LNCaP clone FGC (cell line): ENCODE results near the gene SLC12A3.

Source experiments
- DNase-seq: peaks from one replicate; pipeline ENCODE4 v3.0.0-alpha.2; 2011; ENCODE audit warnings: low read depth
- H3K4me3 ChIP-seq: 2 replicates; pipeline ENCODE4 v1.5.1; 2011; ENCODE audit warnings: mild to moderate bottlenecking, low read depth, low read length, control low read depth
- CTCF ChIP-seq: IDR thresholded peaks from 2 replicates; pipeline ENCODE4 v1.5.1; 2012; ENCODE audit warnings: mild to moderate bottlenecking; ENCODE audit not compliant: control insufficient read depth, insufficient read depth; ENCODE audit errors: extremely low read depth

SLC12A3 gene

DNA sequence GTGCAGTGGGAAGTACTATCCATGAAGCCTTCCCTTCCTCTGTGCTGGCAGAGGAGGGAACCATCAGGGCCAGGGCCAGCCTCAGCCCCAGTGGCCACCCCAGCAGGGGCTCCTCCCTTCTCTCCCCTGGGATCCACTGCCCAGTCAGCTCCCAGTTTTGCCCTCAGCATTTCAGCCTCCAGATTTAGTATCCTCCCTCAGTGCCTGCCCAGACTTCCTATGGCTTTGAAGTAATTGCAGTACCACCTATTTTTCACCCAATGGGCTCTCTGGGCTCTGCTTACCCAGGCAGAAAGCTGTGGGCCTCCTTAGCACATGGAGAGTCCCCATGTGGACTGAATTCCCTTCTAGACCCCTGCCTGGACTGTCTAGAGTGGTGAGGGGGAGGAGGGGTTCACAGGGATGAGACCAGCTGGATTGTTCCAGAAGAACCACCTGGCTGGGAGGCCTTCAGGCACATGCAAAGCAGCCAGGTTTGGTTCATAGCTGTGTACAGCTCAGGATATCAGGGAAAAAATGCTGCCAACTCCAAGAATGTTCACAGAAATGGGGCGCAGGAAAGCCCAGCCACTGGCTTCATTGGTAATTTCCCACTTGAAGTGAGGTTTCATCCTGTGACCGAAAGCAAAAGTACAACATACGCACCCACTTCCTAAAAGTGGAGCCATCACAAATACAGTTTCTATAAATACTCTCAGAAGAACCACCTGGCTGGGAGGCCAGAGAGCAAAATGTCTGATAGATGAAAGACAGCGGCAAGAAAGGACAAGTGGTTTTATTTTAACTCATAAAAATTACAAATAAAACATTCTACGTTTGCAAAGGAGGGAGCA is 51.8 kb downstream of the SLC12A3 start:
- no peak for TF ChIP-seq CTCF
- DNase-seq, result no peak
- H3K4me3 ChIP-seq, result no peak overlapping the region

DNA sequence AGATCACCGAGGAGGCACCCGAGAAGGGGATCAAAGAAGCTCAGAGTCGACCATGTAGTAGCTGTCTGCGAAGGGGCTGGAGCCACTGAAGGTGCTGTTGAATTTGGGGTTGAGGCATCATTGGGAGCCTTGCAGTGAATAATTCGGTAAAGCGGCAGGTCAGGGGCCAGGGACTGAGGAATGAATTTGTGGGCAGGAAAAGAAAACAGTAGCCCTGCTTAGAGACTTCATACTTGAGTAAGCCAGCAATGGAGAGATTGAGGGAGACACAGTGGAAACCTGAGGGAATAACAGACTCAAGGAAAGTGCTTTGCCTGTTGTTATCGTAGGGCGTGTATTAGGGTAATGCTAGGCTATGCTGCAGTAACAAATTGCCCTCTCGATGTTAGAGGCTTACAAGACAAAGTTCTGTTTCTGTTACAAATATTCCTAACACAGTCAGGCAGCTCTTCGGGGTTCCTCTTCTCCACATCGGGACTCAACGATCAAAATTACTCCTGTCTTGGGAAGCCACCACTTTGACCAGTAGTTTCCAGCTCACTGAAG is 53.5 kb downstream of the SLC12A3 start:
- no peak overlapping the region for H3K4me3 ChIP-seq
- DNase-seq, result no peak
- TF ChIP-seq CTCF, result no peak

- peak; percentile 79 for DNase-seq
- TF ChIP-seq CTCF, result no peak
- H3K4me3 ChIP-seq, result no peak overlapping the region
These were observed 54.2 kb downstream of the SLC12A3 start for GRCh38 chr16:56919099-56919800.

DNA sequence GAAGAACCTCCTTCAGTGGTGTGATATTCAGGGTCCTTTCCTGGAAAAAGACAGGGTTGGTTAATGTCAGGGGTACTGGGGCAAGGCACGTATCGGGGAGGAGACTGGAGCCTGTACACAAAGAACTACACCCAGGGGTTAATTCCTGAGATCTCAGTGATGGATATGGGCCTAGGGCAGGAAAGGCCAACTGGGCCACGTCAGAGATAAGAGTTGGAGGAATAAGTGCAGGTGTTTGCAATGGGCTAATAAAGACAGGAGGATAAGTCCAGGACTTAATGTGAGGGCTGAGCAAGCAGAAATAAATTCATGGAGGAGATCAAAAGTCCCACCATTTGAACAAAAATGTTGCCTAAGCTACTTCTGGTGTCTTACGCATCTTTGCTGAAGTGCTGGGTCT is 56.6 kb downstream of the SLC12A3 start:
- no peak for TF ChIP-seq CTCF
- H3K4me3 ChIP-seq, result no peak overlapping the region
- DNase-seq, result no peak

DNA sequence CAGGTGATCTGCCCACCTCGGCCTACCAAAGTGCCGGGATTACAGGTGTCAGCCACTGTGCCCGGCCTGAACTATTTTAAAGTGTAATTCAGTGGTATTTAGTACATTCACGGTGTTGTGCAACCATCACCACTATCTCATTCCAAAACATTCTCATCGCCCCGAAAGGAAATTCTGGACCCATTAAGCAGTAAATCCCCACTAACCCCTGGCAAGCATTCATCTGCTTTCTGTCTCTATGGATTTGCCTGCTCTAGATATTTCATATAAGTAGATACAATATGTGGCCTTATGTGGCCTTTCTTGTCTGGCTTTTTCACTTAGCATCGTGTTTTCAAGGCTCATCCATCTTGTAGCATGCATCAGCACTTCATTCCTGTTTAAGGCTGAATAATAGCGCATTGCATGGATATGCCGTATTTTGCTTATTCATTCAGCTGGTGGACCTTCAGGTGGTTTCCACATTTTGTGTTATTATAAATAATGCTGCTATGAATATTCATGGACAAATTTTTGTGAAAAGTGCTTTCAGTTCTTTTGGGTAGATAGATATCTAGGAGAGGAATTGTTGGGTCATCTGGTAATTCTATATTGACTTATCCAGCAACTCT is 58.6 kb downstream of the SLC12A3 start:
- H3K4me3 ChIP-seq, result no peak overlapping the region
- TF ChIP-seq CTCF, result no peak
- no peak for DNase-seq

DNA sequence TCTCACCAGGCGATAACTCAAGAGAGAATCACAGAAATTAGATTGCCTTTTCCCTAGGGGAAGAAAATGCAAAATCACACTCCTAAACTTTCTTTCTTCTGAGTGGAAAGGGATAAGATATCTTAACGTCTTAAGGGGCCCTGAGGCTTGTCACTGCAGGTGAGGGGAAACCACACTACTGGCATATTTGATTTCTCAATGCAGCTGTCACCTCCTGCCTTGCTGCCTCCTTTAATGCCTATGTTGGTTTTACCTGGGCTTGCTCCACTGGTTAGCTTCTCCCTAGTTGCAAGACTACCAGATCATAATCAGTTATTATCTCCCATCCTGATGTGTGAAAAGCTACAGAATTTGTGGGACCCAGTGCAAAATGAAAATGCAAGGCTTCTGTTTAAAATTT is 62.5 kb downstream of the SLC12A3 start:
- no peak for TF ChIP-seq CTCF
- no peak for DNase-seq
- no peak overlapping the region for H3K4me3 ChIP-seq
